ENCODE data around the gene DNMT3A.
A peak's percentile ranks its signal among the peaks of the same experiment; 100 is the strongest.
"Not testable (repeated sequence)": the region's sequence is repeated elsewhere in the genome, so short reads cannot be mapped to it uniquely, and the experiment has no call there.

DNMT3A gene

DNA sequence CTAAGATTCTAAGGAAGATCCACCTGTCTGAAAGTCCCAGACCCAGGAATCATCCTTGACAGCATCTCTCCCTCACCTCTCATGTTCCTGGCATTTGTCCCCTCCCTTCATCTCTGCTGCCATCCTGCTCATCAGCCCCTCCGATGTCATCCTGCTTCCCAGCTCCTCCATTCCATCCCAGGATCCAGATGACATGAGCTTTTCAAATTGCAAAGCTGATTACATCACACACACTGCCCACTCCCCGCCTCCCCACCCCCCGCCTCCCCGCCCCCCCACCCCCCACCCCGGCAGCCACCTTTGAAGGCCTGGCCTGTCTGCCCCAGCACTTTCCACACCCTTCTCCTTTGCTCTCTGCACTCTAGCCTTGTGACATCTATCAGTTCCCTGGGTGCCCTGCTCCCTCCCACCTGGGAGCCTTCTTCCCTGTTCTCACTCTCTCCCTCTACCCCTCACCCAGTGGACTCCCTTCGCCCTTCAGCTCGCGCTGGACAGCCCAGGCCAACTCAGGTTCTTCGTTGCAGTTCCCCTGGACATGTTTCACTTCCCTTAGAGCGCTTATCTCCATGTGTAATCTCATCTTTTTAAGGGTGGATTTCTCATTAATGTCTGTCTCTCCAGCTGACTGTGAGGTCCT, 61.6 kb downstream of the DNMT3A start:
- no peak for DNase-seq

GRCh38 chr2:25279091-25279651, 62.6 kb downstream of the DNMT3A start:
- DNase-seq: no peak

GRCh38 chr2:25276569-25277465, 64.9 kb downstream of the DNMT3A start:
- no peak for DNase-seq

- DNase-seq: no peak
These were observed 66.2 kb downstream of the DNMT3A start for GRCh38 chr2:25275575-25275965.

DNA sequence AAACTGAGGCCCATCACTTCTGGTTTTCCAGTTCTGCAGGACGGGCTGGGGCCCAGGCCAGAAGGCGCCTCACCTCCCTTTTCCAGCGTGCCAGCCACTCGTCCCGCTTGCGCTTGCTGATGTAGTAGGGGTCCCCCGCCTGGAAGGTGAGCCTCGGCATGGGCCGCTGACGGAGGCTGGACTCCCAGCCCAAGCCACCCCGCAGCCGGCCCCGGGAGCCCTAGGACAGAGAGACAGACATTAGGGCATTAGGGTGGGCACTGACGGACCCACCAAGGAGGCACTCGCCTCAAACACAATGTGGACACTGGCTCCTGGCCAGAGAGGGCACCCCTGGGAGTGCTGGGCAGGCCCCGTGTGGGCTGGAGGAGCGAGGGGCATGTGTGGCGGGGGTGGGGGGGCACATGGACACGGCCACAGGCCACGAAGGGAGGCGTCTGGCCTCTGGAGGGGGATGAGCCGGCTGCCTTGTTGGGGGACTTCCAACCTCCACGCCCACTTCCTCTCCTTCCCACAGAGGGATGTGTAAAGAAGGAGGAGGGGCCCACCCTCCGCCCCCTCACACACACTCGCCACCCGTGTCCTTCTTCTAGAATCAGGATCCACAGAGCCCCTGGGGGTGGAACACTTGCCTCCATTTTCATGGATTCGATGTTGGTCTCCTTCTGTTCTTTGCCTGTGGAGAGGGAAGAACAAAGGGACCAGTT, 66.7 kb downstream of the DNMT3A start:
- DNase-seq: no peak

DNA sequence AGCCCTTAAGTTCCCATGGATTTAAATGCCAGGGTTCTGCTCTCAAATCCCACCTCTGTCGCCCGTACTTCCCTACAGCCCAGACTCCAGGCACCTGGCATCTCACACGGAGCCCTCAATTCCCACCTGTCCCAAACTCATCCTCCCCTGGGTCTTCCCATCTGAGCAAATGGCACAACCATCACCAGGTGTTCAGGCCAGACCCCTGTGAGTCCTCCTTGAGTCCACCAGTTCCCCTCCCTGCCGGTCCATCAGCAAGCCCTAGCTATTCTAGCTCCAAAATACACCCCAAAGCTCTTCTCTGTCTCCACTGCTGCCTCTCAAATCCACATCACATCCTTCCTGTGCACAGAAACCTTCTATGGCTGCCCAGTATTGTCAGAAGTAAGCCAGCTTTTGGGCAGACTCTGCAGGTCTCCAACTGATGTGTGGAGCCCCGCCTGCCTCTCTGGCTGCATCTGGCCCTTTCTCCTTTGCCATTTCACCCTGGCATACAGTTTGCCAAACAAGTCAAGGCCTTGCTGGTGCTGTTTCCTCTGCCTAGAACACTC, 67.7 kb downstream of the DNMT3A start:
- no peak for DNase-seq

DNA sequence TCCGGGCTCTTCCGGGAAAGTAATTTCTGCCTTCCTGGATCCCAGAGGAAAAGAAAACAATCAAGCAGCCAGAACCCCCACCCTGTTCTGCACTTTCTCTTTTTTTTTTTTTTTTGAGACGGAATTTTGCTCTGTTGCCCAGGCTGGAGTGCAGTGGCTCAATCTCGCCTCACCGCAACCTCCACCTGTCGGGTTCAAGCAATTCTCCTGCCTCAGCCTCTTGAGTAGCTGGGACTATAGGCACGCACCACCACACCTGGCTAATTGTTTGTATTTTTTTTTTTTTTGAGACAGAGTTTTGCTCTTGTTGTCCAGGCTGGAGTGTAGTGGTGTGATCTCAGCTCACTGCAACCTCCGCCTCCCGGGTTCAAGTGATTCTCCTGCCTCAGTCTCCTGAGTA, 69.0 kb downstream of the DNMT3A start:
- not testable (repeated sequence) for DNase-seq

DNA sequence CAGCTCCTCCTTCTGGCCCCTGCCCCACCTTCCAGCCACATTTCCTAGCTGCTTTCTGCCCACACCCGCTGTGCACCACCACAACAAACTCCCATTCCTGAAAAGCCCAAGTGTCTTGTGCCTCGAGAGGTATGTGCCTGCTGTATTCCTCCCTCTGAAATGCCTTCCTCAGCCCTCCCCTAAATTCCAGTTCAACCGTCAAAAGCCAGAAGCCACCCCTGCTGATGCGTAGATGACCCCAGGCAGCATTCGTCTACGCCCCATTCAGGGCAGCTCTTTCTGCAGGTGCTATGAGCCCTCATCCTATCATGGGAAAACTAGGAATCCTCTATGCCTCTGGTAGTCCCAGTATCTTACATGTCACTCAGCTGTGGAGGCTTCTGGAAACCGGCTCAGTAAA, 71.7 kb downstream of the DNMT3A start:
- no peak for DNase-seq

DNA sequence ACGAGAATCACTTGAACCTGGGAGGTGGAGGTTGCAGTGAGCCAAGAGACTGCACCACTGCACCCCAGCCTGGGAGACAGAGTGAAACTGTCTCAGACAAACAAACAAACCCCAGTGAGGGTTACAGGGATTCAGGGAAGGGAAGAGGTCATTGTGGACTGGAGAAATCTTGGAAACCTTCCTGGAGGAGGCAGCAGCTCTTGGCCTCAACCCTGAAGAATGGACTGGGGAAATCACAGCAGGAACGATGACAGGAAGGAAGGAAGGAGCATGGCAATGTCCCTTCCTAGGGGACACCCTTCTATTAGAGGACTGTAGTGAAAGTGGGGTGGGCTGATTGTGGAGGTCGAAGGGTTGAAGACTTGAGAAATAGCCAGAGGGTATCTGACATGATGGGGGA, 72.5 kb downstream of the DNMT3A start:
- no peak for DNase-seq

DNA sequence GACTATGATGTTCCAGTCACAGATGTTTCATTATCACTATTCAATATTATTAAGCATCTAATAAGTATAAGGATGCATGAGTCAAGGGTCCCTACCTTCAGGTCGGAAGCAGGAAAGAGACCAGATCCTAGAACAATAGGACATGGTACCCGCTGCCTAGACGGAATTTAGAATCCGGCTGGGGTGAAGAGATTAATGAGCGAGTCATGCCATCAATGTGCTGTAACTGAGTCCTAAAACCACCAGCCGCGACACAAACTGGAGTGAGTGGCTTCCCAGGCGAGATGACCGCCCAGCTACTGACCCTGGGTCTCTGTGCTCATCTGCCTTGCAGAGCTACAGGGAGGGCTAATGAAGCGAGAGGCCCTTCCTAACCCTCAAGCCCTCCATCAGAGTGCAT, 73.6 kb downstream of the DNMT3A start:
- DNase-seq: no peak

DNA sequence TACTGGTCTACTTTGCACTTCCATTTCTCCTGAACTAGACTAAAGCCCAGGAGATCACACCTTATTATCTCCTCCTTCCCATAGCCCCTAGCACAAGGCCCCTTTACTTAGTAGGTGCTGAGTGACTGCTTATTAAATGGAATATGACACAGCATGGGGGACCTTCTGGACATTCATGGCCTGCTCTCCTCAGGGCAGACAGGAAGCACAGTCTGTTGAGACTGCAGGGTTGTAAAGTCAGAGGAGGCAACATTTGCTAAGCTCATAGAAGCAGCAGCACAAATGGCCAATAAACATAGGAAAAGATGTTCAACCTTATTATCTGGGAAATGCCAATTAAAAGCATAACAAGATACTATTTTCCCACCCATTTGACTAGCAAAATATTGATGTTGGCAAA, 75.3 kb downstream of the DNMT3A start:
- DNase-seq: no peak

DNA sequence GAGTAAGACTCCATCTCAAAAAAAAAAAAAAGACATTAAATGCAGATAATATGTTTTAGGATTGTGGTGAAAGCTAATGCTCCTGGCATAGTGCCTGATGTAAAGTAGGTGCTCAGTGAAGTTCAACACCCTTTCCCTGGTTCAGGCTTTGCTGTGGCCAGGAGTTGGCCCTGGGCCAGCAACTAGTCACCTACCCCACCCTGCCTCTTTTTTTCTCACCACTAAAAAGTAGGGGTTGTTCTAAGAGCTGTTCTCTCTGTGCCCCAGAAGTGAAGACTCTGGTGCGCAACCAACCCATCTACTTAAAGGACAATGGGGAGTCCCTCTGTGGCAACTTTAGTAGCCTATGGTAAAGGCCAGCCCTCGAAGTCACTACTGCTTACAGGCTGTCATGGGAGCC, 75.9 kb downstream of the DNMT3A start:
- DNase-seq: peak; percentile 34

GRCh38 chr2:25265001-25265400, 76.7 kb downstream of the DNMT3A start:
- DNase-seq: no peak

DNA sequence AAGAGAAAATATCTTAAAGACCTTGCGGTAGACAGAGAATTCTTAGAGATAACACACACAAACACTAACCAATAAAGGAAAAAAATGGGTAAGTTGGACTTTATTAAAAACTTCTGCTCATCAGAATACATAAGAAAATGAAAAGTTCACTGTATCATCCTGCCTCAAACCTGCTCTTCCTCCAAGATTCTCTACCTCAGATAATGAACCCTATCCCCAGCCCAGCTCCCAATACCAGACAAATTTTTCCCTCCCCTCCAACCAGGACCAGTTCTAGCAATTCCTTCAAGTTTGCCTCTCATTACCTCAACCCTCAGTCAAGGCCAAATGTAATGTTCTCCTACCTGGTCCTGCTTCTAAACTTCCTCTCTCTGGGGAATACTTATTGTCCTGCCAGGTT, 79.4 kb downstream of the DNMT3A start:
- DNase-seq: no peak

DNA sequence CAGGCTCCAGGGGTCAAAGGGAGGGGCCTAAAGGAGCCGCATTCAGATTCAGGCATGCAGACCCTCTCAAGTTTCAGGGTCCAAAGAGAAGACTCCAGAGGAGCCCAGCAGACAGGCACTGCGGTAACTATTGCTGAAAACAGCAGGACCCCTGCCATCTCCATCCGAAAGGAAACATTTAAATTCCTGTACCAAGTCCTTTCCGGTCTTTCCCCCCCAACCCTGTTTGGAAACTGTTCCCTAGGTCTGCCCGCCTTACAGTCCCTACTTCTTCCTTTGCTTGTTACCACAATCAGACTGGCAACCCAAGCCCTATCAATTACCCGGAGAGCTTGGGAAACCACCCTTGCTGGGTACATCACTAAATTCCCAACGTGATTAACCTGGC, 82.0 kb downstream of the DNMT3A start:
- DNase-seq: no peak

- no peak for DNase-seq
These were observed 82.6 kb downstream of the DNMT3A start for GRCh38 chr2:25258847-25259736.

DNA sequence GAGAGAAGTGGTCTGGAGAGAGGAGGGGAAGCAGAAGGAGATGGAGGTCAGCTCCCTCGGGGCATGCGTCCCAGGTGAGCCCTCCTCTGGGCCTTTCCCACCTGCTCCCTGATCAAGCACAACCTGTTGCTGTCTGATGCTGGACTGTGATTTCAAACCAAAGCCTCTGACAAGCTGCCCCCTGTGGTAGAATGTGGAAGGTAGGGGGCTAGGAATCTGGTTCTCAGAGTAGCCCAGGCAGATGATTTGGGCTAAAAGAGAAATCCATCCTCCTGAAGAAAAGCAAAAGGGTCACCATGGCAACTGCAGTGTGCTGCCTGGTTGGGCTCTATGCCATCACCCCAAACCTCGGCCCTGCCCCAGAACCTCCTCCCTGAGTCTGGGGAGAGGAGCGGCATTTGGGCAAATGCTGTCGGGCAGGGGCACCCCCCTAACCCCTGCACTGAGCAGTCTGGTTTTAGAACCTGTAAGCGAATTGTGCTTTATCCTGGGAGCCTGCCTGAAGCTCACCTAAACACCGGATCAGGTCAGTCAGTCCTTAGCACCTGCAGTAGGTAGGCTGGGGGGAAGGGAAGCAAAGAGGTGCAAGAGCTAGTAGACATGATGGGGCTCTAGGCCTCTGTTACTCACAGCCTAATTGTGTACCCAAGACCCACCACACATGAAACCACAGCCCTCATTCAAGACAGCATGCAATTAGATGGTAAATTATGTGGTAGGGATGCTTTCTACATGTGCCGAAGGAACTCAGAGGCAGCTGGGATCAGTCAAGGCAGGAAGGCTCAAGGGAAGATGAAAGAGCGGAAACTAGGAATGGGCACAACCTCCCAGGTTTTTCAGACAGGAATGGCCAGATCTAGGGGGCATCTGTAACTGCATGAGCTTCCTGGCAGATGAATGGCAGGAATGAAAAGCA, 83.5 kb downstream of the DNMT3A start:
- DNase-seq: no peak

GRCh38 chr2:25257032-25257552, 84.6 kb downstream of the DNMT3A start:
- DNase-seq: peak; percentile 24

DNA sequence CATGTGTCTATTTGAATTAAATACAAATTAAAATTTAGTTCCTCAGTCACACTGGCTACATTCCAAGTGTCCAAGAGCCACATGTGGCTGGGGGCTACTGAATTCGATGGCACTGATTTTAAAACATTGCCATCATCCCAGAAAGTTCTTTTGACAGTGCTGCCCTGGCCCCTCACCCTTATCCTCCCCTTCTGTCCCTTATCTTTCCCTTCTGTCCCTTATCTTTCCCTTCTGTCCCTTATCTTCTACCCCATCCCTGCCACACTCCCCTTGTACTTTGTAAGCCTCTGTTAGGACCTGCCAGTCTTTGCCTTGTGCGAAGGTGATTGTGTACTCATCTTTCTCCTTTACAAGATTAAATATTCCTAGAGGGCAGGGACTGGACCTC, 85.2 kb downstream of the DNMT3A start:
- no peak for DNase-seq

GRCh38 chr2:25255745-25256487, 85.8 kb downstream of the DNMT3A start:
- no peak for DNase-seq

Data from DMS79 (cell line).